ENCODE data around the gene BAAT. TPM values are rescaled to one million over a fixed set of nuclear protein-coding genes. Genes with fewer than 3 reads are reported as not detected.

BAAT gene
- total and polyA plus RNA-seq, 2 of the 13 experiments (the other 11 are each of a cell fraction or from before 2014, with no cell fraction given): 0.71 to 7.9 TPM

DNA sequence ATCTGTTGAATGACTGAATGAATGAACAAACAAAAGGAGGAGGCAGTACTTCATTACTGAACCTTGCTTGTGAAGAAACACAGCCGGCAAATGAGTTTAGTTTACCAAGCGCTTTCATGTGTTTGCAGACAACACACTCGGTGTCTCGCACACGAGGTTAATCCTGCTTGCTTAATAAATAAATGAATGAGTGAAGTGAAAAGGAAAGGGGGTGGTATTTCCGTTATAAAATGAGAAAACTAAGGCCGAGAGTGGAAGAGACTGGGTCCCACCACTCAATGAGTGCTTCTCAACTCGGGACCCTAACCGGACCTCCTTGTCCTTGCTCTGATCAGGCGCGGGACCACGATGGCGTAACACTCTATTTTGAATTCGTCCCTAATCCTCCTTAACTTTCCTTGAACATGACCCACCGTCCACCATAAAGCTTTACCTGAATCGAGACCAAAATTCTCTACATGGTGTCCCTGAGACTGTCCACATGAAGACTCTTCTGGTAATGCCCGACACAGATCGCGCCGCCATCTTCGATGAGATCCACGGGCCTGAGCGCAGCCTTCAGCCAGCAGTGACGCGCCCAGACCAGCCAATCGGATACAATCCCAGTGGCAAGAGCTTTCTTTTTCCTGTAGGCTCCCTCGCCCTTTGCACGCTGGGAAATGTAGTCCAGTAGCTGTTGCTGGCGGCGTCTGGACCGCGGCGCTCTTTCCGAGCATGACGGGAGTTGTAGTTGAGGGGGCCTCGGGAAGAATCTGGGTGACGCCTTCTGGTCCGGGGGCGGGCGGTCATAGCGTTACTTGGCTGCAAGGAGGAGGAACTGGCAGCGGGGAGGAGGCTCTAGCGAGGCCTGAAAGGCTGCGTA, 13.5 kb upstream of the BAAT start, which contains the start of the genes MRPL50 and ZNF189 (continued):
- peak; percentile 88 for TF ChIP-seq POGZ (CRISPR knock-in tag; IDR thresholded peaks at IDR 0.05)
- TF ChIP-seq, protein P1, sequence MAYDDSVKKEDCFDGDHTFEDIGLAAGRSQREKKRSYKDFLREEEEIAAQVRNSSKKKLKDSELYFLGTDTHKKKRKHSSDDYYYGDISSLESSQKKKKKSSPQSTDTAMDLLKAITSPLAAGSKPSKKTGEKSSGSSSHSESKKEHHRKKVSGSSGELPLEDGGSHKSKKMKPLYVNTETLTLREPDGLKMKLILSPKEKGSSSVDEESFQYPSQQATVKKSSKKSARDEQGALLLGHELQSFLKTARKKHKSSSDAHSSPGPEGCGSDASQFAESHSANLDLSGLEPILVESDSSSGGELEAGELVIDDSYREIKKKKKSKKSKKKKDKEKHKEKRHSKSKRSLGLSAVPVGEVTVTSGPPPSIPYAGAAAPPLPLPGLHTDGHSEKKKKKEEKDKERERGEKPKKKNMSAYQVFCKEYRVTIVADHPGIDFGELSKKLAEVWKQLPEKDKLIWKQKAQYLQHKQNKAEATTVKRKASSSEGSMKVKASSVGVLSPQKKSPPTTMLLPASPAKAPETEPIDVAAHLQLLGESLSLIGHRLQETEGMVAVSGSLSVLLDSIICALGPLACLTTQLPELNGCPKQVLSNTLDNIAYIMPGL (CRISPR knock-in tag; IDR thresholded peaks at IDR 0.05; ENCODE audit: borderline replicate concordance in 1 of 2, low read depth in 1 of 2): peak; percentile 90 to 94
- no peak; the same call in 1 of the 2 replicates for TF ChIP-seq ZBTB21 (CRISPR knock-in tag; IDR thresholded peaks at IDR 0.05)
- TF ChIP-seq, protein P2, sequence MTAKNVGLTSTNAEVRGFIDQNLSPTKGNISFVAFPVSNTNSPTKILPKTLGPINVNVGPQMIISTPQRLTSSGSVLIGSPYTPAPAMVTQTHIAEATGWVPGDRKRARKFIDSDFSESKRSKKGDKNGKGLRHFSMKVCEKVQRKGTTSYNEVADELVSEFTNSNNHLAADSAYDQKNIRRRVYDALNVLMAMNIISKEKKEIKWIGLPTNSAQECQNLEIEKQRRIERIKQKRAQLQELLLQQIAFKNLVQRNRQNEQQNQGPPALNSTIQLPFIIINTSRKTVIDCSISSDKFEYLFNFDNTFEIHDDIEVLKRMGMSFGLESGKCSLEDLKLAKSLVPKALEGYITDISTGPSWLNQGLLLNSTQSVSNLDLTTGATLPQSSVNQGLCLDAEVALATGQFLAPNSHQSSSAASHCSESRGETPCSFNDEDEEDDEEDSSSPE (CRISPR knock-in tag; IDR thresholded peaks at IDR 0.05): peak; percentile 89
- no peak for TF ChIP-seq ARNTL (CRISPR knock-in tag; IDR thresholded peaks at IDR 0.05)
- TF ChIP-seq SPEN (CRISPR knock-in tag; IDR thresholded peaks at IDR 0.05; ENCODE audit: low read depth): peak; percentile 88
- peak; percentile 60; the same call in 1 of the 2 replicates for TF ChIP-seq ZSCAN22 (CRISPR knock-in tag; IDR thresholded peaks at IDR 0.05)
- TF ChIP-seq, protein P3, sequence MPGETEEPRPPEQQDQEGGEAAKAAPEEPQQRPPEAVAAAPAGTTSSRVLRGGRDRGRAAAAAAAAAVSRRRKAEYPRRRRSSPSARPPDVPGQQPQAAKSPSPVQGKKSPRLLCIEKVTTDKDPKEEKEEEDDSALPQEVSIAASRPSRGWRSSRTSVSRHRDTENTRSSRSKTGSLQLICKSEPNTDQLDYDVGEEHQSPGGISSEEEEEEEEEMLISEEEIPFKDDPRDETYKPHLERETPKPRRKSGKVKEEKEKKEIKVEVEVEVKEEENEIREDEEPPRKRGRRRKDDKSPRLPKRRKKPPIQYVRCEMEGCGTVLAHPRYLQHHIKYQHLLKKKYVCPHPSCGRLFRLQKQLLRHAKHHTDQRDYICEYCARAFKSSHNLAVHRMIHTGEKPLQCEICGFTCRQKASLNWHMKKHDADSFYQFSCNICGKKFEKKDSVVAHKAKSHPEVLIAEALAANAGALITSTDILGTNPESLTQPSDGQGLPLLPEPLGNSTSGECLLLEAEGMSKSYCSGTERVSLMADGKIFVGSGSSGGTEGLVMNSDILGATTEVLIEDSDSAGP (CRISPR knock-in tag; IDR thresholded peaks at IDR 0.05; ENCODE audit: borderline replicate concordance): peak; percentile 80; the same call in 1 of the 2 replicates
- TF ChIP-seq, protein P4, sequence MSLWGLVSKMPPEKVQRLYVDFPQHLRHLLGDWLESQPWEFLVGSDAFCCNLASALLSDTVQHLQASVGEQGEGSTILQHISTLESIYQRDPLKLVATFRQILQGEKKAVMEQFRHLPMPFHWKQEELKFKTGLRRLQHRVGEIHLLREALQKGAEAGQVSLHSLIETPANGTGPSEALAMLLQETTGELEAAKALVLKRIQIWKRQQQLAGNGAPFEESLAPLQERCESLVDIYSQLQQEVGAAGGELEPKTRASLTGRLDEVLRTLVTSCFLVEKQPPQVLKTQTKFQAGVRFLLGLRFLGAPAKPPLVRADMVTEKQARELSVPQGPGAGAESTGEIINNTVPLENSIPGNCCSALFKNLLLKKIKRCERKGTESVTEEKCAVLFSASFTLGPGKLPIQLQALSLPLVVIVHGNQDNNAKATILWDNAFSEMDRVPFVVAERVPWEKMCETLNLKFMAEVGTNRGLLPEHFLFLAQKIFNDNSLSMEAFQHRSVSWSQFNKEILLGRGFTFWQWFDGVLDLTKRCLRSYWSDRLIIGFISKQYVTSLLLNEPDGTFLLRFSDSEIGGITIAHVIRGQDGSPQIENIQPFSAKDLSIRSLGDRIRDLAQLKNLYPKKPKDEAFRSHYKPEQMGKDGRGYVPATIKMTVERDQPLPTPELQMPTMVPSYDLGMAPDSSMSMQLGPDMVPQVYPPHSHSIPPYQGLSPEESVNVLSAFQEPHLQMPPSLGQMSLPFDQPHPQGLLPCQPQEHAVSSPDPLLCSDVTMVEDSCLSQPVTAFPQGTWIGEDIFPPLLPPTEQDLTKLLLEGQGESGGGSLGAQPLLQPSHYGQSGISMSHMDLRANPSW (CRISPR knock-in tag; IDR thresholded peaks at IDR 0.05; ENCODE audit: borderline replicate concordance): no peak
- TF ChIP-seq SP4 (CRISPR knock-in tag; IDR thresholded peaks at IDR 0.05): peak; percentile 68; the same call in 1 of the 2 replicates
- TF ChIP-seq NFKB2 (CRISPR knock-in tag; IDR thresholded peaks at IDR 0.05; ENCODE audit: borderline replicate concordance): peak; percentile 80; the same call in 1 of the 2 replicates
- TF ChIP-seq FOSL2 (CRISPR knock-in tag; IDR thresholded peaks at IDR 0.05): peak; percentile 67
- peak; percentile 69; the same call in 1 of the 2 replicates for TF ChIP-seq SIN3B (IDR thresholded peaks at IDR 0.05; ENCODE audit: low read length)
- TF ChIP-seq TEAD2 (CRISPR knock-in tag; IDR thresholded peaks at IDR 0.05): no peak
- TF ChIP-seq, protein P5, sequence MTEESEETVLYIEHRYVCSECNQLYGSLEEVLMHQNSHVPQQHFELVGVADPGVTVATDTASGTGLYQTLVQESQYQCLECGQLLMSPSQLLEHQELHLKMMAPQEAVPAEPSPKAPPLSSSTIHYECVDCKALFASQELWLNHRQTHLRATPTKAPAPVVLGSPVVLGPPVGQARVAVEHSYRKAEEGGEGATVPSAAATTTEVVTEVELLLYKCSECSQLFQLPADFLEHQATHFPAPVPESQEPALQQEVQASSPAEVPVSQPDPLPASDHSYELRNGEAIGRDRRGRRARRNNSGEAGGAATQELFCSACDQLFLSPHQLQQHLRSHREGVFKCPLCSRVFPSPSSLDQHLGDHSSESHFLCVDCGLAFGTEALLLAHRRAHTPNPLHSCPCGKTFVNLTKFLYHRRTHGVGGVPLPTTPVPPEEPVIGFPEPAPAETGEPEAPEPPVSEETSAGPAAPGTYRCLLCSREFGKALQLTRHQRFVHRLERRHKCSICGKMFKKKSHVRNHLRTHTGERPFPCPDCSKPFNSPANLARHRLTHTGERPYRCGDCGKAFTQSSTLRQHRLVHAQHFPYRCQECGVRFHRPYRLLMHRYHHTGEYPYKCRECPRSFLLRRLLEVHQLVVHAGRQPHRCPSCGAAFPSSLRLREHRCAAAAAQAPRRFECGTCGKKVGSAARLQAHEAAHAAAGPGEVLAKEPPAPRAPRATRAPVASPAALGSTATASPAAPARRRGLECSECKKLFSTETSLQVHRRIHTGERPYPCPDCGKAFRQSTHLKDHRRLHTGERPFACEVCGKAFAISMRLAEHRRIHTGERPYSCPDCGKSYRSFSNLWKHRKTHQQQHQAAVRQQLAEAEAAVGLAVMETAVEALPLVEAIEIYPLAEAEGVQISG (CRISPR knock-in tag; IDR thresholded peaks at IDR 0.05): peak; percentile 95

All from HepG2 (cell line).